B cell (primary cell): ENCODE results near the gene PTPRN2. TPM values are rescaled to one million over a fixed set of nuclear protein-coding genes. Genes with fewer than 3 reads are reported as not detected.

Experiments used
- ATAC-seq: fragments of 200-7000 bp; cut with Tn5 transposase; one replicate; pipeline ENCODE4 v1.10.0; 2021; ENCODE audit warnings: low read depth, mild to moderate bottlenecking, moderate number of reproducible peaks, moderate library complexity
- CTCF ChIA-PET: fragments of 350-600 bp; sonication (Branson Sonifier 250); formaldehyde crosslinking; loops from one replicate; lab custom pipeline; 2021; ENCODE audit warnings: antibody characterized with exemption, inconsistent platforms; lab: Charles Lee
- POLR2A ChIA-PET: fragments of 350-600 bp; sonication (Branson Sonifier 250); formaldehyde crosslinking; loops from one replicate; lab custom pipeline; 2021; ENCODE audit warnings: antibody characterized with exemption; lab: Charles Lee
- DNase-seq: peaks from one replicate; pipeline ENCODE4 v3.0.0; 2013
- H2AFZ ChIP-seq: 2 replicates; pipeline ENCODE4 v1.6.1; 2012; ENCODE audit warnings: mild to moderate bottlenecking, low read depth, low read length; ENCODE audit not compliant: insufficient read depth, poor library complexity, severe bottlenecking
- H3K27ac ChIP-seq, 2 donors: 1 replicate in 1 of 2; 2 replicates in 1 of 2; pipeline ENCODE4 v1.5.1; 2012 to 2013; ENCODE audit warnings: low read length in 2 of 2, mild to moderate bottlenecking in 2 of 2, moderate library complexity in 1 of 2
- H3K27me3 ChIP-seq, 4 experiments: fragments of 200-600 bp in 1 of 4; sonication (generic) in 1 of 4; replicated peaks in 1 of 4; 1 replicate in 2 of 4; 2 replicates in 2 of 4; pipeline versions ENCODE4 v1.6.1 to v1.7.0; 2013 to 2016; ENCODE audit warnings: low read length in 3 of 4, mild to moderate bottlenecking in 2 of 4, mixed read lengths in 1 of 4, moderate library complexity in 1 of 4; ENCODE audit not compliant: insufficient read depth in 4 of 4, control insufficient read depth in 3 of 4; ENCODE audit errors: control extremely low read depth in 1 of 4
- H3K36me3 ChIP-seq, 2 experiments: replicated peaks in 1 of 2; 1 replicate in 1 of 2; 2 replicates in 1 of 2; pipeline versions ENCODE4 v1.6.1 to v1.7.1; 2013; ENCODE audit warnings: low read length in 1 of 2; ENCODE audit not compliant: insufficient read depth in 2 of 2, control insufficient read depth in 1 of 2; ENCODE audit errors: control extremely low read depth in 1 of 2, extremely low read depth in 1 of 2
- H3K4me1 ChIP-seq, 2 donors: fragments of 200-600 bp in 1 of 2; sonication (generic) in 1 of 2; 1 replicate in 1 of 2; 2 replicates in 1 of 2; pipeline versions ENCODE4 v1.5.1 to v1.6.1; 2013 to 2017; ENCODE audit warnings: low read length in 2 of 2; ENCODE audit not compliant: control insufficient read depth in 2 of 2, insufficient read depth in 2 of 2
- H3K4me2 ChIP-seq: replicated peaks from 2 replicates; pipeline ENCODE3; 2012; ENCODE audit warnings: mild to moderate bottlenecking, low read depth, low read length; ENCODE audit not compliant: poor library complexity, severe bottlenecking
- H3K4me3 ChIP-seq, 5 experiments: fragments of 200-600 bp in 1 of 5; sonication (generic) in 1 of 5; 1 replicate in 3 of 5; 2 replicates in 2 of 5; pipeline versions ENCODE4 v1.5.1 to v1.7.0; 2011 to 2016; ENCODE audit warnings: low read length in 4 of 5, mild to moderate bottlenecking in 4 of 5, low read depth in 2 of 5, control low read depth in 1 of 5, moderate library complexity in 1 of 5; ENCODE audit not compliant: insufficient read depth in 1 of 5; ENCODE audit errors: control extremely low read depth in 1 of 5, extremely low read depth in 1 of 5
- H3K79me2 ChIP-seq: fragments of 200-600 bp; sonication (generic); one replicate; pipeline ENCODE4 v1.6.0; 2016; ENCODE audit warnings: low read length; ENCODE audit not compliant: control insufficient read depth, insufficient read depth
- H3K9ac ChIP-seq: fragments of 200-600 bp; sonication (generic); 2 replicates; pipeline ENCODE4 v1.6.1; 2017; ENCODE audit warnings: mild to moderate bottlenecking, low read length, moderate library complexity
- H3K9me3 ChIP-seq, 3 donors: one replicate each; pipeline versions ENCODE4 v1.6.1 to v1.7.1; 2013; ENCODE audit warnings: low read length in 2 of 3; ENCODE audit not compliant: control insufficient read depth in 2 of 3, insufficient read depth in 1 of 3; ENCODE audit errors: control extremely low read depth in 1 of 3
- H4K20me1 ChIP-seq: 2 replicates; pipeline ENCODE4 v1.6.0; 2012; ENCODE audit warnings: mild to moderate bottlenecking, low read length; ENCODE audit not compliant: insufficient read depth, control insufficient read depth, poor library complexity, severe bottlenecking
- H3K27ac Mint-ChIP-seq: one replicate; pipeline ENCODE4 v1.8.0; 2021; ENCODE audit warnings: mixed read lengths
- H3K27me3 Mint-ChIP-seq: one replicate; pipeline ENCODE4 v1.8.0; 2021; ENCODE audit warnings: mixed read lengths
- H3K4me1 Mint-ChIP-seq: one replicate; pipeline ENCODE4 v1.8.0; 2021; ENCODE audit warnings: mixed read lengths
- H3K4me3 Mint-ChIP-seq: one replicate; pipeline ENCODE4 v1.8.0; 2021; ENCODE audit warnings: mixed read lengths
- H3K9me3 Mint-ChIP-seq: one replicate; pipeline ENCODE4 v1.8.0; 2022; ENCODE audit warnings: mixed read lengths; ENCODE audit not compliant: insufficient read depth
- CTCF ChIP-seq: fragments of 200-600 bp; IDR thresholded peaks from one replicate; pipeline ENCODE4 v1.8.0; 2022; ENCODE audit warnings: antibody characterized with exemption, mild to moderate bottlenecking
- EZH2 ChIP-seq: IDR thresholded peaks from 2 replicates; pipeline ENCODE4 v1.6.1; 2012; ENCODE audit warnings: borderline replicate concordance, low read depth, mild to moderate bottlenecking, moderate library complexity, low read length; ENCODE audit not compliant: insufficient read depth, poor library complexity, severe bottlenecking
- WGBS: methylation state at CpG from one replicate; pipeline ENCODE4 v1.1.5; 2013; ENCODE audit warnings: missing lambda C conversion rate; ENCODE audit not compliant: insufficient coverage; 5-methylcytosine and 5-hydroxymethylcytosine counted together
- intact Hi-C: fragments of 100-400 bp; cut with micrococcal nuclease; formaldehyde crosslinking; loops from one replicate; pipeline ENCODE4 v1.10.0; 2022
- polyA plus RNA-seq: library from polyadenylated mRNA; depleted of rRNA; stranded (reverse); fragments of >200 nt; gene quantifications from 2 replicates; pipeline ENCODE4 v1.2.3, GENCODE V29; 2012
- total RNA-seq, 2 donors: library from RNA; stranded (reverse); fragments of 120-200 nt in 1 of 2; gene quantifications; 1 replicate in 1 of 2; 2 replicates in 1 of 2; pipeline versions ENCODE4 v1.2.3 to v1.2.4, GENCODE V29; 2013 to 2022

Gene PTPRN2
- total and polyA plus RNA-seq, 2 donors (not counting 1 experiment from before 2014, with no cell fraction given) = 2.0 to 5.0 TPM

GRCh38 chr7:158568974-158569857, 18.4 kb downstream of the PTPRN2 start:
- Histone ChIP-seq H3K4me1 (no peaks in the 10 kb centered on the region), H2AFZ (no peak overlapping the region), H3K27ac (no peak overlapping the region), H3K79me2 (no peaks in the 10 kb centered on the region), H3K27me3 (peaks cover 0 to 7% (median 3%) of the 10 kb centered on the region in 4 experiments), H3K4me2 (no peak overlapping the region), H3K4me3 (no peak overlapping the region), H4K20me1 (no peaks in the 10 kb centered on the region), H3K9me3 (peaks cover 0 to 8% (median 0%) of the 10 kb centered on the region in 3 donors), H3K9ac (no peak overlapping the region), H3K36me3 (no peaks in the 10 kb centered on the region)
- WGBS = 67% methylated on average over 47 of the region's 67 CpGs
- POLR2A ChIA-PET = no interaction called here
- TF ChIP-seq EZH2 (no peak), CTCF (no peak)
- no peak for DNase-seq
- no peak for ATAC-seq
- Mint-ChIP-seq H3K27me3 (peaks cover 43% of the 10 kb centered on the region), H3K4me3 (no peak overlapping the region), H3K4me1 (no peaks in the 10 kb centered on the region), H3K27ac (no peak overlapping the region), H3K9me3 (no peaks in the 10 kb centered on the region)
- CTCF ChIA-PET = no interaction called here
- intact Hi-C loops = no loop called here

- Mint-ChIP-seq H3K27ac (no peak overlapping the region), H3K4me1 (no peaks in the 10 kb centered on the region), H3K9me3 (no peaks in the 10 kb centered on the region), H3K4me3 (no peak overlapping the region), H3K27me3 (peaks cover 42% of the 10 kb centered on the region)
- no peak overlapping the region for H3K9ac ChIP-seq
- no peak overlapping the region for H3K27ac ChIP-seq
- POLR2A ChIA-PET = no interaction called here
- no peak for TF ChIP-seq CTCF
- TF ChIP-seq EZH2 = no peak
- no peaks in the 10 kb centered on the region for H3K4me1 ChIP-seq
- no peak overlapping the region for H2AFZ ChIP-seq
- 72% methylated on average over 8 of the region's 8 CpGs for WGBS
- no peaks in the 10 kb centered on the region for H3K36me3 ChIP-seq
- no peak for DNase-seq
- no peak overlapping the region for H3K4me2 ChIP-seq
- ATAC-seq = no peak
- CTCF ChIA-PET = no interaction called here
- peaks cover 0 to 8% (median 0%) of the 10 kb centered on the region in 3 donors for H3K9me3 ChIP-seq
- intact Hi-C loops = no loop called here
- no peaks in the 10 kb centered on the region for H4K20me1 ChIP-seq
- H3K4me3 ChIP-seq = no peak overlapping the region
- H3K79me2 ChIP-seq = no peaks in the 10 kb centered on the region
- H3K27me3 ChIP-seq = peaks cover 0 to 7% (median 3%) of the 10 kb centered on the region in 4 experiments
Measured at GRCh38 chr7:158567153-158567603, 20.4 kb downstream of the PTPRN2 start.
